ENCODE measurements around the gene NDUFA6. TPM values are rescaled to one million over a fixed set of nuclear protein-coding genes. Genes with fewer than 3 reads are reported as not detected.
"Not testable (repeated sequence)": the region's sequence is repeated elsewhere in the genome, so short reads cannot be mapped to it uniquely, and the experiment has no call there.

Gene NDUFA6
- 43.5 TPM for total RNA-seq
- long read RNA-seq, transcript NDUFA6-202 (3 exons, 1,256 nt): major isoform, 78 of 81 reads
- long read RNA-seq, partial matches to known transcripts: 0 of 81 reads
- long read RNA-seq, other reads (novel, unspliced or antisense): 2 of 81 reads

DNA sequence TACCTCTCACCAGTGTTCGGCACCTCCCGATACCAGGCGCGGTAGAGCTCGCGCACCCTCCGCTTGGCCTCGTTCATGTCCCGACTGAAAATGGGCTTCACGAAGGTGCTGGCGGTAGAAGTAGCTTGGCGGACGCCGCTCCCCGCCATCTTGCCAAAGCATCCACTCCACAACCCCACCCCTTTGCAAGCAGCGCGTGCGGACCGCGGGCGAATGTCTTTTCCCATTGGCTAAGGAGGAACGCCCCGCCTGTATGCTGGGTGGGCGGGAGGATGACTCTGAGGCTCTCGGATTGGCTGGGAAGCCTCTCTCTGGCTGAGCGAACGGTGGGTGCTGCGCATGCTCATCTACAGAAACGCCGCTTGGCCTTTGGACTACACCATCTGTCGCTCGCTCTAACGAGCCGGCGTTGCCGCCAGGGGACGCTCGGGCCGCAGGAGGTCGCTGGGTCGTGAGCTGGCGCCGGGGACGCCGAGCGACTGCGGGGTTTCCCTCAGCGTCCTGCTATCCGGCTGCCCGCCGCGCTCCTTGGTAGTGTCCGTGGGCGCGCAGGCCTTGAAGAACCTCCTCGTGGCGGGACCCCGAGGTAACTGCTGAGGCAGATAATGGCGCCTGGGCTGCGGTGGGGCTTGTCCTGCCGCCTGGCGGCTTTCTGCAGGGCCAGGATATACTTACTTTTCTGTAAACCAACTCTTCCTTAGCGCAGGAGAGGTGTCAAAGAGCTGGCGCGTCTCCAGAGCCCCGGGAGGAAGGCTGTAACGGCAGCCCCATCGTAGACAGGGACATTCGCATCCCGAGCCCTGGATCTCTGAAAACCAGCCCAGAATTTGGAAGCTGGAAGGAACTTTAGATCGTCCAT is at the start of gene NDUFA6:
TSS of gene NDUFA6 (minus strand) at position 177 of the 859 bp plus-strand sequence. CDS start at position 149, 28 bp downstream.
- Histone ChIP-seq H3K27me3 (ENCODE audit: low read depth) (no peaks in the 10 kb centered on the region), H3K4me3 (peak within 1 kb of the TSS; percentile 100), H3K36me3 (peaks cover 16% of the 10 kb centered on the region), H3K9me3 (no peaks in the 10 kb centered on the region), H3K4me1 (peaks cover 28% of the 10 kb centered on the region), H3K27ac (peak within 1 kb of the TSS; percentile 99)
- TF ChIP-seq, protein P1, sequence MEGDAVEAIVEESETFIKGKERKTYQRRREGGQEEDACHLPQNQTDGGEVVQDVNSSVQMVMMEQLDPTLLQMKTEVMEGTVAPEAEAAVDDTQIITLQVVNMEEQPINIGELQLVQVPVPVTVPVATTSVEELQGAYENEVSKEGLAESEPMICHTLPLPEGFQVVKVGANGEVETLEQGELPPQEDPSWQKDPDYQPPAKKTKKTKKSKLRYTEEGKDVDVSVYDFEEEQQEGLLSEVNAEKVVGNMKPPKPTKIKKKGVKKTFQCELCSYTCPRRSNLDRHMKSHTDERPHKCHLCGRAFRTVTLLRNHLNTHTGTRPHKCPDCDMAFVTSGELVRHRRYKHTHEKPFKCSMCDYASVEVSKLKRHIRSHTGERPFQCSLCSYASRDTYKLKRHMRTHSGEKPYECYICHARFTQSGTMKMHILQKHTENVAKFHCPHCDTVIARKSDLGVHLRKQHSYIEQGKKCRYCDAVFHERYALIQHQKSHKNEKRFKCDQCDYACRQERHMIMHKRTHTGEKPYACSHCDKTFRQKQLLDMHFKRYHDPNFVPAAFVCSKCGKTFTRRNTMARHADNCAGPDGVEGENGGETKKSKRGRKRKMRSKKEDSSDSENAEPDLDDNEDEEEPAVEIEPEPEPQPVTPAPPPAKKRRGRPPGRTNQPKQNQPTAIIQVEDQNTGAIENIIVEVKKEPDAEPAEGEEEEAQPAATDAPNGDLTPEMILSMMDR (IDR thresholded peaks at IDR 0.05): peak; percentile 95
- DNase-seq (peak; percentile 99), ATAC-seq (peak; percentile 98 to 100)
- intact Hi-C loops (cut with DNase I): no loop called here

- H3K9me3 ChIP-seq, DNase-seq, ATAC-seq: not testable (repeated sequence)
These were observed 49.6 kb upstream of the NDUFA6 start for GRCh38 chr22:42140153-42140552.

DNA sequence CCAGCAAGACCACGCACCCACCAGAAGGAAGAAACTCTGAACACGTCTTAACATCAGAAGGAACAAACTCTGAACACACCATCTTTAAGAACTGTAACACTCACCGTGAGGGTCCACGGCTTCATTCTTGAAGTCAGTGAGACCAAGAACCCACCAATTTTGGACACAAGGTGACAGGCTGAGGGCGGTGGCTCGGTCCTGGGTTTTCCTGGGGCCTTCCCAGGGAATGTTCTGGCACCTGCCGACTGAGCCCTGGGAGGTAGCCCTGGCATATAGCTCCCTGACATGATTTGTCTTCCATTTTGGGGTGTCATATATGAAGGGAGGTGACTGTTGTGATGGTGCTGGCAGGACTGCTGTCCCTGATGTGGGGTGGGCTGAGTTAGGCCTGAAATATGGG is 48.9 kb upstream of the NDUFA6 start:
- intact Hi-C loops (cut with DNase I); H3K27ac ChIP-seq: not testable (repeated sequence)

More at GRCh38 chr22:42140153-42140552, 49.6 kb upstream of the NDUFA6 start:
- H3K4me1 ChIP-seq; H3K27ac ChIP-seq; H3K27me3 ChIP-seq (ENCODE audit: low read depth); intact Hi-C loops (cut with DNase I); H3K4me3 ChIP-seq; H3K36me3 ChIP-seq: not testable (repeated sequence)

GRCh38 chr22:42138972-42139371 is 48.4 kb upstream of the NDUFA6 start:
- Histone ChIP-seq H3K27ac (no peak overlapping the region), H3K36me3 (no peaks in the 10 kb centered on the region), H3K9me3 (no peaks in the 10 kb centered on the region), H3K27me3 (ENCODE audit: low read depth) (no peaks in the 10 kb centered on the region), H3K4me3 (no peak overlapping the region), H3K4me1 (no peaks in the 10 kb centered on the region)
- TF ChIP-seq, protein P1 (IDR thresholded peaks at IDR 0.05): no peak
- ATAC-seq: no peak
- intact Hi-C loops (cut with DNase I): no loop called here
- DNase-seq: no peak

More for the DNA sequence above, 48.9 kb upstream of the NDUFA6 start:
- DNase-seq; H3K27me3 ChIP-seq (ENCODE audit: low read depth); H3K36me3 ChIP-seq; ATAC-seq; H3K4me1 ChIP-seq; H3K4me3 ChIP-seq; H3K9me3 ChIP-seq: not testable (repeated sequence)

DNA sequence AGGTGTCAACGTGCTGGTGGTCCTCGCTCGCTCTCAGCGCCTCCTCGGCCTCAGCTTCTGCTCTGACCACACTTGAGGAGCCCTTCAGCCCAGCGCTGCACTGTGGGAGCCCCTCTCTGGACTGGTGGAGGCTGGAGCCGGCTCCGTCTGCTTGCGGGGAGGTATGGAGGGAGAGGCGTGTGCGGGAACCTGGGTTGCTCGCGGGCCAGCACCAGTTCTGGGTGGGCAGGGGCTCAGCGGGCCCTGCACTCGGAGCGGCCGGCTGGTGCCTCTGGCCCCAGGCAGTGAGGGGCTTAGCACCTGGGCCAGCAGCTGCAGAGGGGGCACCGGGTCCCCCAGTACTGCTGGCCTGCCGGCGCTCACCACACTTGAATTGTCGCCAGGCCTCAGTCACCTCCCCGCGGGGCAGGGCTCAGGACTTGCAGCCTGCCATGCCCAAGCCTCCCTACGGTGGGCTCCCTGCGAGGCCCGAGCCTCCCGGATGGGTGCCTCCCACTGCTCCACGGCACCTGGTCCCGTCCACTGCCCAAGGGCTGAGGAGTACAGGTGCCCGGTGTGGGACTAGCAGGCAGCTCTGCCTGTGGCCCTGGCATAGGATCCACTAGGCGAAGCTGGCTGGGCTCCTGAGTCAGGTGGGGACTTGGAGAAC is 47.7 kb upstream of the NDUFA6 start:
- Histone ChIP-seq H3K9me3 (no peaks in the 10 kb centered on the region), H3K27ac (no peak overlapping the region), H3K36me3 (no peaks in the 10 kb centered on the region), H3K4me1 (no peaks in the 10 kb centered on the region), H3K27me3 (ENCODE audit: low read depth) (no peaks in the 10 kb centered on the region), H3K4me3 (no peak overlapping the region)
- intact Hi-C loops (cut with DNase I): no loop called here
- ATAC-seq (no peak), DNase-seq (no peak)
- TF ChIP-seq, protein P1 (IDR thresholded peaks at IDR 0.05): no peak

- H3K27me3 ChIP-seq (ENCODE audit: low read depth); H3K9me3 ChIP-seq; H3K4me3 ChIP-seq; DNase-seq; intact Hi-C loops (cut with DNase I); ATAC-seq; H3K36me3 ChIP-seq; H3K27ac ChIP-seq; H3K4me1 ChIP-seq: not testable (repeated sequence)
These were observed 45.1 kb upstream of the NDUFA6 start for GRCh38 chr22:42135688-42136087.

Measured in lower lobe of right lung (tissue), 2 donors.